HG03439 (cell line): ENCODE results near the gene ATP11A.
"Not testable (repeated sequence)": the region's sequence is repeated elsewhere in the genome, so short reads cannot be mapped to it uniquely, and the experiment has no call there.

Experiments used
- ATAC-seq: cut with Tn5 transposase; IDR thresholded peaks from one replicate; pipeline ENCODE4 v1.9.1; 2021; ENCODE audit warnings: mild to moderate bottlenecking, moderate library complexity; ENCODE audit not compliant: unreplicated experiment

The ATP11A gene

DNA sequence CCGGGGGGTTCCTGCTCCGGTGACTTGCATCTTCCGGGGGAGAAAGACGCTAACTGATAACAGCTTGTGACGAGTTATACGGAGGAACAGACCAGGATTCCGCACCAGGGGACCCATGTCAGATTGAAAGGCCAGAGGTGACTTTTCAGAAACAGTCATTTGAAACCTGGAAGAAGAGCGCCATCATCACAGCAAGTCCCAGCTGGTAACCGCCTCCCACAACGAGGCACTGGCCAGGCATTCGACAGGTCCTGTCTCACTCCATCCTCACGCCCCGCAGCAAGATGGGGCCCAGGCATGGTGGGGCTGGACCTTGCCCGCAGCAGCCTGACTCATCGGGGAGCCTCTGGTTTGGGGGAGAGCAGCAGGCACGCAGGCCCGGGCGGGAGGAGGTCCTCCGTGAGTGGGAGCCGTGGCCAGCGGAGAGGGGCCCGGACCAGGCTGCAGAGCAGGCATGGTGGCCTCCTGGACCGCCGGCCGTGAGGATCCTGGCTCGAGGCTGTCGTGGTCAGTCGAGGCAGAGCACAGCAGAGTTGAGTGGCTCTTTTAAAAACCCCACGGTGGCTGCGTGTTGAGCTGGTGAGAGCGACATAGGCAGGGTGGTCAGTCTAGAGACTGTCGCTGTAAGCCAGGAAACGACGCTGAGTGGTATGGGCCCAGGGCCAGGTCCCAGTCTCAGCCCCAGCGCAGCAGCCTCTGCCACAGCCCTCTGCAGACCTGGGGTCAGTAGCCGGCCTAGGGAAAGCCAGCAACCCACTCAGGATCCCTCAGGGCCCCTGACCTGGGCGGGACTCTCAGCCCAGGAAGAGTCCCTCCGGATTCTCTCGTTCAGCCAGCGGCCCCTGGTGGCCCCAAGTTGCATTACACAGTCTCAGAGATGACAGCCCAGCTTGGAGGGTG lies 184.3 kb downstream of the ATP11A start:
- peak; percentile 87 for ATAC-seq

DNA sequence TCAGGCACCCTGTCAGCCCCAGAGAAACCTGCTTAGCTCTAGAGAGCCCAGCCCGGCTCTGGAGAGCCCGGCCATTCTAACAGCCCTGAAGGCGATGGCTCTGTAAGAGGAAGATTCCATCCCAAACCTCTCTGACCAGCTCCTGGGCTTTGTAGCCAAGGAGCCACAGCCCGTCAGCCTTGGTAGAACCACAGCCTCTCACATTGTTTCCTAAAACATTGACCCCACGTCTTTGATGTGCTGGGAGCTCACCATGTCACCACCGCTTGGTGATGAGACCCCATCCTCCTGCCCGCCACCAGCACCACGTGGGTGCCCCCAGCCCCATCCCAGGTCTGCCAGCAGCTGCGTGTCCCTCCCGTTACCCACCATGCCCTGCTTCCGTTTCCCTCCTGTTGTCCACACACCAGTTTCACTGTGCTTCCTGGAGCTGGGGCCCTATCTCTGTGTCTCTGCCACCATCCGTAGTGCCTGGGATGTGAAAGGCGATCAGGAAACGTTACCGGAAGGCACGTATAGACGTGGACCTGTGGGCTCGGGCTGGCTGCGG lies 185.0 kb downstream of the ATP11A start:
- no peak for ATAC-seq

DNA sequence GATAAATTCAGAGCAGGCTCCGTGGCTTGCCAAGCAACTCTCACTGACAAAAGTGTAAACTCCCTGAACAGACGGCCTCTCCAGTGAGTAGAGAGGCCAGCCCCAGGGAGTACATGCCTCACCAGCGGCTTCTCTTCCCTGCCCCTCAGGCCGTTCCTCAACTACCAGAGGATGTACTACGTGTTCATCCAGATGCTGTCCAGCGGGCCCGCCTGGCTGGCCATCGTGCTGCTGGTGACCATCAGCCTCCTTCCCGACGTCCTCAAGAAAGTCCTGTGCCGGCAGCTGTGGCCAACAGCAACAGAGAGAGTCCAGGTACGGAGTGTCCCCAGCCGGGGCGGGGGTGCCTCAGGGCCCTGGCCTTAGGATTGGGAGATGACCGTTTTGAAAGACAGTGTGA lies 185.8 kb downstream of the ATP11A start:
- ATAC-seq, result no peak

DNA sequence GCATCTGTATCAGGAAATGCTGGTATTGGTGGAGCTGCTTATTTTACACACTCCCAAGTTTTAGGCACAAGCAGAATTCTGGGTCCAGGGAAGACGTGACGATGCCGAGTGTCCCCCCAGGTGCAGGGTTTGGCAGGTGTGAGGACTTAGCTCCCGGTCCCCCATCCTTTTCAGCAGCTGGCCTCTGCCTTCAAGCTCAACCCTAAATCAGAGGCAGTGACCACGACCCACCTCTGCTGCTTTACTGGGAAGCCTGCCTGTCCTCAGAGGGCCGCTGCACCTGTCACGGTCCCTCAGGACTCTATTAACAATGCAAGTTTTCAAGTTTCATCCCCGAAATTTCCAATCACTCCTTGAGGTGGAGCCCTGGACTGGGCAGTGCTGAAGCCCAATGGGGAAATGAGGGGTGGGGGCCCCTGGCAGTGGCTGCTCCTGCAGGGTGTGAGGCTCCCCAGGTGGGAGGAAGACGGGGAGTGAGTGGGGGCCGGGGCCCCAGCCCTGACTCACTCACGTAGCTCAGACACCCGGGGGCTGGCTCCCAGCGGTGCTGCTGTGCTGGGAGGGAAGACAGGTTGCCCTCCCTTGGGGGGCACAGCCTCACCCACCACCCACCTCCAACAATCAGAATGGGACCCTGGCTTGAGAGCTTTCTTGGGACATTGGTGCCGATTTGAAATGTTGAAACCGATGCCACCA lies 186.6 kb downstream of the ATP11A start:
- ATAC-seq, result no peak

DNA sequence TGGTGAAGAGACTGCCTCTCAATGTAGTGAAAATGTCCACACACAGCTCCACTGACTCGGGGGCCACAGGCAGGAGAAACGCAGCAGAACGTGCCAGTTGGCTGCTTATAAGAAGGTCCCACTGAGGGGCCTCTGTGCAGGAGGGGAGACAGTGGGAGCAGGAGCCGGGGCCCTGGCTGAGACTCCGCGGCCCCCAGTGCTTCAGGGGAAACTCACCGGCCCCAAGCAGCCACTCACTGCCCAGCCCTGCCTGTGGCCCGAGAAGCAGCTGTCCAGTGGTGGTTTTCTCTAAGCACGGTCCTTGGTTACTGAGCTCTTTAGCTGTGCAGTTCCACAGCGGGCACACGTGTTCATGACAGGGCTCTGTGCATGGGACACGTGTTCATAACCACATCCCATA lies 187.2 kb downstream of the ATP11A start:
- ATAC-seq, result no peak

DNA sequence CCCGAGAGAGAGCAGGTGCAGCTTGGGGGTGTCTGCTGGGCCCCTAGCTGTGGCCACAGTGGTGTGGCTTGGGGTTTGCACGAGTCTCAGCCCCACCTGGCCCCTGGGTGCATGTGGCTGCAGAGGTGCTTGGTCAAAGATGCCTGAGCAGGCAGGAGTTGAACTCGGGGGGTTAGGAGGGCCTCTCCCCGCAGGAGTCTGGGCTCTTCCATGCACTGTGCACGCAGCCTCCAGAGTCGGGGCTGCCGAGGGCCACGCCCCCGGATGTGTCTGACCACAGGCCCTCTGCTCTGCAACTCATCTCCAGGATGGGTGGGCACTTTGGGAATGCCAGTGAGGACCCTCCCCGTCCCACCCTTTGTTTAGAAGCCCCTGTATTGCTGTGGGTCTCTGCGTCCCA lies 187.7 kb downstream of the ATP11A start:
- ATAC-seq, result no peak

DNA sequence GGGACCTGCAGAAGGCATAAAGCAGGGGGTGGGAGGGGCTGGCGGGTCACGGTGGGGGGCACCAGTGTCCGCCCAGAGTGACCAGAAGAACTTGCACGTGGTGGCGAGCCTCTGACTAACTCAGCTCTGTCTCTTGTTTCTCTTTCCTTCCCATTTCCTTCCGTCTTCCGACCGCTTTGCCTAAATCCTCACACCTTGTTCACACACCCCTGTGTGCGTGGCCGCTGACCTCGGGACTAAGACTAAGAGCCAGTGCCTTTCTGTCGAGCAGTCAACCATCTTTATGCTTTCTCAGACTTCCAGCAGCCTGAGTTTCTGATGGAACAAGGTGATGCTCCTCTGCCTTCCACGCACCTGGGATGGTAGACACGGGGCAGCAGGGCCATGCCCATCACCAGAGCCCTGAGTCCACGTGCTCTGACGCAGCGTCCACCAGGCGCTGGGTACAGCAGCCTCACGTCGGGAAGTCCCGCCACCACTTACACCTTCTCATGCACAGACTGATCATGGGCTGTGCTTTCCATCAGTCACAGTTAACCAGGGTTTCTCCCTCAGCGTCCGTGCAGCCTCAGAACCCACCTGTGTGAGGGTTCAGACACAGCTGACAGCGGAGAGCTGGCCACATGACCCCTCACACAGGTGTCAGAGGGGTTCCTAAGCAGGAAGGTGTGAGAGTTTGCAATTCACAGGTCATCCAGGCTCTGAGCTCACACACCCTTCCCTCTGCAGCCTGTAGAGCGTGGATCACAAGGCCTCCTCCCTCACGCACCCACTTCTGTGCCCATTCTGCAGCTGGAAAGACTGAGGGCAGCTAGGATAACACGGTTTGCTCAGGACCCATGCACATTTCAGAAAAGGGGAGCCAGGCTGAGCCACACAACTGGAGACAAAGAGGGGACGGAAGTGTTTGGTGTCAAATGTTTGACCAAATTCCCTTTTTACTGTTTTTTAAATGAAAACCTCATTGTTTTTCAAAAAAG lies 188.4 kb downstream of the ATP11A start:
- ATAC-seq, result no peak

DNA sequence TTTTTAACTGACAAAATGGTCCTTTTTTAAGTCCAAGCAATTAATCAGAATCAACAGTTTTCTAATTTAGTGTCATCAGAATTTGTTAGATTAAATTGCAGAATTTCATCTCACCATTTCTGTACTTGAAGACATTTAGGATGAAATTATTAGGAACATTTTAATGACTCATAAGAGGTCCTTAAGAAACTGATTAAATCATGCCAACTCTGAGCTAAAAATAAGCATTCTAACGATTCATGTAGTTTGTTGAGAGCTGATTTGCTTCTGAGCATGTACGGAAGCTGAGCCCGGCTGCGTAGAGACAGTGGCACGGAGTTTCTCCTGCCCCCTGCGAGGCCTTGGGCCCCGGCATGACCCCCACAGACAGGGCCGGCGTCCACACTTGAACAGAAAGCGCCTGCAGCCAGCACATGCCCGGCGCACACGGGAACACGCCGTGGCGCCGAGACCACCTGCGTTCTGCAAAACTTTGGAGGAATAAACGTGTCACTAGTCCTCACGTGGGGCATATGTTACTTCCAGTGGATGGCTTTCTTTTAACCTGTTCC lies 189.5 kb downstream of the ATP11A start:
- no peak for ATAC-seq

DNA sequence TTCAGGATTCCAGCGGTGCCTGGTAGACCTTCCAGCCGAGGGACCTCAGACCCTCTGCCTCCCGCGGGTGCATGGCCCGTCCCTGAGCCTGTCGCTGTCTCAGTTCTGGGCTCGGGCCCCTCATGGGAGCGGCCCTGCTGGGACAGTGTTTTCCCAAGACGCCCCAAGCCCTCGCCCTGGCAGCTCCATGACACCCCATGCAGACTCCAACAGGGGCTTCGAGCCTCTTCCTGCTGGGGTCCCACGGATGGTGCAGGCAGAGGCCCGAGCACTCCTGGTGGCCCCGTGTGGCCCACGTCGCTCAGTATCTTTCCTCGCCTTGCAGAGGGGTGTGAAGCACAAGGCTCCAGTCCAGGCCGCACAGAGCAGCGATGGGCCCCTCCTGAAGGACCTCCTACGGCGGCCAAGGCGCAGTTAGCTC lies 190.4 kb downstream of the ATP11A start:
- no peak for ATAC-seq

DNA sequence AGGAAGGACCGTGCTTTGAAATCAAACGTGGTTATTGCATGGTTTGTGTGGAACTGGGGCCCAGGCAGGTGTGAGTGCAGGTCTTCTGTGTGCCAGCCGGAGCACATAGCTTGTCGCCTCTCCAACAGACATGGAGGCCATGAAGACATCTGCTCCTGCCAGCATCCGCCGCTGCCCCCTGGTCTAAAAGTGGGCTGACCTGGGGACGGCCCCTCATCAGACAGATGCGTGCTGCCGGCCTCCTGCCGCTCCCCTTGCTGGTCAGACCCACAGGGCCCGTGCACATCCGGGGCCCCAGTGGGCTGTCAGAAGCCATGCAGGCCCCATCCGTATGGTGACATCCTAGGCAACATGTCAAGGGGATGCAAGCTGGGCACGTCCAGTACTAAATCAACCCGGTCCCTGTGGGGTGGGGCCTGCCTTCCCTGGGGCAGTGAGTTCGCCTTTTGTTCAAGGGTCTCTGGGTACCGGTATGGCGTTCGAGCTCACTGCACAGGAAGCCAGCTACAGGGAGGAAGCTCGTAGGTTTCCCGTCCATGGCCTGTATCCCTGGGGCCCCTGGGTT lies 191.2 kb downstream of the ATP11A start:
- ATAC-seq, result no peak

DNA sequence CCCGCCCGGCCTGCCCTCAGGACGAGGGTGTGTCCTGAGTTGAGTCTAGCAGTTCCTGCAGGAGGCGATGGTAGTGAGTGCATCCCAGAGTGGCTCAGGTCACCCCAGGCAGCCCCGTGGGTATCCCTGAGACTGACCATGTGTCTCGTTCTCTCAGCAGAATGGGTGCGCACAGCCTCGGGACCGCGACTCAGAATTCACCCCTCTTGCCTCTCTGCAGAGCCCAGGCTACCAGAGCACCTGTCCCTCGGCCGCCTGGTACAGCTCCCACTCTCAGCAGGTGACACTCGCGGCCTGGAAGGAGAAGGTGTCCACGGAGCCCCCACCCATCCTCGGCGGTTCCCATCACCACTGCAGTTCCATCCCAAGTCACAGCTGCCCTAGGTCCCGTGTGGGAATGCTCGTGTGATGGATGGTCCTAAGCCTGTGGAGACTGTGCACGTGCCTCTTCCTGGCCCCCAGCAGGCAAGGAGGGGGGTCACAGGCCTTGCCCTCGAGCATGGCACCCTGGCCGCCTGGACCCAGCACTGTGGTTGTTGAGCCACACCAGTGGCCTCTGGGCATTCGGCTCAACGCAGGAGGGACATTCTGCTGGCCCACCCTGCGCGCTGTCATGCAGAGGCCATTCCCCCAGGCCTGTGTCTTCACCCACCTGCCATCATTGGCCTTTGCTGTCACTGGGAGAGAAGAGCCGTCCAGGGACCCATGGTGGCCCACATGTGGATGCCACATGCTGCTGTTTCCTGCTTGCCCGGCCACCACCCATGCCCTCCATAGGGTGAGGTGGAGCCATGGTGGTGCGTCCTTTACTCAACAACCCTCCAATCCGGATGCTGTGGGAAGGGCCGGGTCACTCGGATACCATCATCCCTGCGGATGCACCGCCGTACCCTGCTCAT lies 192.1 kb downstream of the ATP11A start:
- no peak for ATAC-seq

DNA sequence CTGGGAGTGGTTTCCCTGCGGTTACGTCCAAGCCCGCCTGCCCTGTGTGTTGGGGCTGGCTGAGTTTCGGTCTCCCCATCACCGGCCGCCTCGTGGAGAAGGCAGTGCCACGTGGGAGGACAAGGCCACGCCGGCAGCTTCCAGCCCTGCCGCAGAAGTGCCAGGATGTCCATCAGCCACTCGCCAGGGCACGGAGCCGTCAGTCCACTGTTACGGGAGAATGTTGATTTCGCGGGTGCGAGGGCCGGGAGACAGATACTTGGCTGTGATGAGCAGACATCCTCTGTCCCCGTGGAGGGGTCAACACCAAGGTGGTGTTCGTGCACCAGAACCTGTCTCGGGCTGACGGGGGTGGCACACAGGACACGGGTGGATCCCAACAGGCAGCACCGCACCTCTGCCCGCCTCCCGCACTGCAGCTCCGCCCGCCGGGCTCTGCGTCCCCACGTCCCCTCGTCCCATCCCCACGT lies 192.8 kb downstream of the ATP11A start:
- ATAC-seq, result no peak

DNA sequence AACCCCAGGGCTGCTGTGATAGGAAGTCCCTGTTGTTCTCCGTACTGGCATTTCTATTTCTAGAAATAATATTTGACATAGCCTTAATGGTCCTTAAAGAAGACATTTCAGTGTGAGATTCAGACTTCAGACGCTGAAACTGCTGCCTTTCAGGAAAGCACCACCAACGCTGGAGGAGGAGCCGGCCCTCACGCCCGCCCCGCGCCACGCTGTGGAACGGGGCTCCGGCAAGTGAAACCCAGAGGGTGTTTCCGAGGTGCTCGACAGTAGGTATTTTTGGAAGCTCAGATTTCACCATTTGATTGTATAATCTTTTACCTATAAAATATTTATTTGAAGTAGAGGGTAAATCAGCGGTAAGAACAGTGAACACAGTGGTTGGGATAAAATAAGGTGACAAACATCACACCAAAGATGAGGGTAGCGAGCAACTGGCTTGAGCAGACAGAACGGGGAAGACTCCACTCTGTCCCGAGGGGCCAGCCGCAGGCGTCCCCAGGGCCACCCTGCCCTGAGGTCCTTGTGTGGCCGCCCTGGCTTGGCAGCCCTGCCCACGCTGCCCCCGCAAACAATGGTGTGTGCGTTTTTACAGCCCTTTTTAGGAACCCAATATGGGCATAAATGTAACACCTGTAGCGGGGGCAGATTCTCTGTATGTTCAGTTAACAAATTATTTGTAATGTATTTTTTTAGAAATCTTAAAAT lies 193.6 kb downstream of the ATP11A start:
- ATAC-seq, result no peak

DNA sequence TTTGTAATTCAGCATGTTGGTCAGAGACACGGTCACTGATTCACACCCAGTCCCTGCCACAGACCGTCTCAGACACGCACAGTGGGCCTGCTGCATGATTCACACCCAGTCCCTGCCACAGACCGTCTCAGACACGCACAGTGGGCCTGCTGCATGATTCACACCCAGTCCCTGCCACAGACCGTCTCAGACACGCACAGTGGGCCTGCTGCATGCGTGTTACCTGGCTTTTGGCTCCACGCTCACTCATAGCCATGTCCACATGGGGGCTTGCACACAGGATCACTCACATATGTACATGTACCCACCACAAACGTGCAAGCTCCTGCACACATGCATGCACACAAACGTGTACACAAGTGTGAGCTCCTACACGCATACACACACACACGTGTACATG lies 194.9 kb downstream of the ATP11A start:
- ATAC-seq, result not testable (repeated sequence)

DNA sequence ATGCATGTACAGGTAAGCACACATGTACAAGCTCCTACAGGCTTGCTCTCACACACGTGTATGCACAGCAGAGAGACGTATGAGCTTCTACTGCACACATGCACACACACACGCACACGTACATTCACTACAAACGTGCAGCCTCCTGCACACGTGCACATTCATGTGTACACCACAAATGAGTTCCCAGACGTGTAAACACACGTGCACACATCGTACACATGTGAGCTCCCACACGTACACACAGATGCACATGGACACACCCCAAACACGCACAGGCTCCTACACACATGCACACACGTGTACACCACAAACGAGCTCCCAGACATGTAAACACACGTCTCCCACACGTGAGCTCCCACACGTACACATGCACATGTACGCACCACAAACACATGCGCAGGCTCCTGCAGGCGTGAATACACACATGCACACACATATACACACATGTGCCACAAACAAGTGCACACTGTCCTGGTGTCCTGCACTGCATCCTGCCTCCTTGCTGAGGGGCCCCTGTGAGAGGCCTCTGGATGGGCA lies 195.5 kb downstream of the ATP11A start:
- ATAC-seq, result no peak

DNA sequence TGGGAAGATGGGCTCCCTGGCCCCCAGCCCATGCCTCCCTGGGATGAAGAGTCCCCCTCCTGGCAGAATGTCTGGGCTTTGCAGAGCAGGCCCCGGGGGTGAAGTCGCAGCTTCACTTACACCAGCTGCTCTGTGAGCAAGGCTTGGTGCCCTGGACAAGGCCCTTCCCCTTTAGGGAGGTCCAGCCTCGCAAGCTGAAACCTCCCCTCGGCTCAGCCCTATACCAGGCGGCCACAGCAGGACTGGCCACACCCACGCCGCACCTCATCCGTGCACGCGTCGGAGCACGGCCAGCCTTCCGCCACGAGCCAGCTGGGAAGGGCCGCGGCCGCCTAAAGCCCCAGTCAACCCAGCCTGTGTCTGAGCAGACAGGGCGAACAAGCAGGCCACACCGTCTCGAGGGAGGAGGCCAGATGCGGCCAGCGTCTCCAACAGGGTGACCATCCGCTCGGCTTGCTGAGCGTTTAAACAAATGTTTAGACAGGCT lies 196.0 kb downstream of the ATP11A start:
- no peak for ATAC-seq

DNA sequence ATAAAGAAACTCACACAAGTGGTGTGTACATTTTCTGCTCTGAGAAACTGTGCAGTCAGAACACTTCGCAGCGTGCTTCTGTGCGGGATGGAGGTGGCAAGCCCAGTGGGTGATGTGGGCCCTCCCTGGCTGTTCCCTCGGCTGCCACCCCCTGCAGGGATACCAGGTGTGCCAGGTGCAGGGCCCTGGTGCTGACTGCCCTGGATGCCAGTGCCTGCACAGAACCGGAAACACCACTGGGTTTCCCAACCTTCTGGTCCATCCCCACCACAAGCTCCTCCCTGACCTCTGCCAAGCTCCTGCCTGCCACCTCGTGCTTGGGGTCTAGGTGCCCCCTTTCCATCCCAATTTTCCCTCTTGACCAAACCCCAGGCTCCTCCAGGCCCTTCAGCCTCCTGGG lies 197.3 kb downstream of the ATP11A start:
- no peak for ATAC-seq

DNA sequence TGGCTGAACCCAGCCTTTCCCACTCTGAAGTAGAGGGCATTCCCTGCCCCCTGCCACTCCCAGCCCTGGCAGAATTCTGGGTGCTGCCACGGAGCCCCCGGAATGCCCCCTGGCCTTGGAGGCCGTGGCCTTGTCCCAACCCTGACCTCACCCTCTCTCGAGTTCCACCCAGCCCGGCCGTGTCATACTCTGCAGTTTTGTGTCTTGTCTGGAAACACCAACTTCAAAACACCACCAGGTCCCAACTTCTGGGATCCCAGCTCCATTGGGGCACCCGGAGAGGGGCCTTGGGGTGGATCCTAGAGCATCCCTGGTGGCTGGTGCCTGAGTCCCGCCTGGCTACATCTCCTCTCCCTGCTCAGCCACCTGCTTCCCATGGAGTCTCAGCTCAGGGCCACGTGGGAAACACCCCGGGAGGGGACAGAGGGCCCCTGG lies 197.7 kb downstream of the ATP11A start:
- no peak for ATAC-seq
